ENCODE measurements around the gene HEYL.

- no peak for TF ChIP-seq CTCF (IDR thresholded peaks at IDR 0.05; ENCODE audit: insufficient read depth, low read depth, low read length)
- TF ChIP-seq EZH2 (IDR thresholded peaks at IDR 0.05; ENCODE audit: insufficient read depth, low read length), result no peak
Observed at GRCh38 chr1:39615086-39615673, 24.3 kb downstream of the HEYL start.
